Measurements from ENCODE around the gene KLHDC2.
"Not testable (repeated sequence)": the region's sequence is repeated elsewhere in the genome, so short reads cannot be mapped to it uniquely, and the experiment has no call there.

Gene KLHDC2

GRCh38 chr14:49781040-49781439, 13.1 kb downstream of the KLHDC2 start:
- DNase-seq, result not testable (repeated sequence)

- no peak for DNase-seq
Observed at GRCh38 chr14:49783394-49784014, 15.6 kb downstream of the KLHDC2 start.

GRCh38 chr14:49786315-49786714, 18.4 kb downstream of the KLHDC2 start:
- no peak for DNase-seq

- no peak for DNase-seq
Observed at GRCh38 chr14:49792618-49793017, 24.7 kb downstream of the KLHDC2 start.

- DNase-seq, result no peak
Observed at GRCh38 chr14:49796025-49796424, 28.1 kb downstream of the KLHDC2 start.

- no peak for DNase-seq
Observed at GRCh38 chr14:49808780-49809179, 40.8 kb downstream of the KLHDC2 start.

GRCh38 chr14:49816118-49816517, 48.2 kb downstream of the KLHDC2 start:
- DNase-seq, result not testable (repeated sequence)

- no peak for DNase-seq
Observed at GRCh38 chr14:49816844-49817243, 48.9 kb downstream of the KLHDC2 start.

- DNase-seq, result no peak
Observed at GRCh38 chr14:49820176-49820575, 52.2 kb downstream of the KLHDC2 start.

- no peak for DNase-seq
Observed at GRCh38 chr14:49828640-49829039, 60.7 kb downstream of the KLHDC2 start.
